Right renal cortex interstitium (tissue), 3 donors: ENCODE measurements around the gene CNOT2. TPM values are rescaled to one million over a fixed set of nuclear protein-coding genes. Genes with fewer than 3 reads are reported as not detected.

ENCODE experiments used
- DNase-seq, 3 donors: peaks; one replicate each; pipeline ENCODE4 v3.0.0-alpha.2; 2013; ENCODE audit warnings: low read depth in 3 of 3, low spot score in 2 of 3
- polyA plus RNA-seq, 3 donors: library from polyadenylated mRNA; unstranded; fragments of 120-200 nt; gene quantifications; one replicate each; pipeline ENCODE4 v1.2.1, GENCODE V29; 2013; ENCODE audit not compliant: insufficient read length in 3 of 3

CNOT2 gene
- polyA plus RNA-seq, result 100 to 1,000 TPM; 133 to 155 (median 148) TPM

- peak; percentile 86 to 90 (median 87) for DNase-seq
These were observed at the start of gene CNOT2 for GRCh38 chr12:70242695-70243509. Gene CNOT2 (plus strand): TSS chr12:70243433. CDS start chr12:70278227, 34,794 bp downstream.

- DNase-seq, result no peak
These were observed 49.2 kb upstream of the CNOT2 start for GRCh38 chr12:70194076-70194475.

- no peak for DNase-seq
These were observed 46.4 kb upstream of the CNOT2 start for GRCh38 chr12:70196811-70197281.

GRCh38 chr12:70197345-70197744 is 45.9 kb upstream of the CNOT2 start:
- DNase-seq, result no peak

- no peak for DNase-seq
These were observed 29.5 kb upstream of the CNOT2 start for GRCh38 chr12:70213707-70214106.

GRCh38 chr12:70214972-70215617 is 28.1 kb upstream of the CNOT2 start:
- no peak for DNase-seq

- no peak for DNase-seq
These were observed 25.8 kb upstream of the CNOT2 start for GRCh38 chr12:70217416-70217815.

GRCh38 chr12:70221626-70222025 is 21.6 kb upstream of the CNOT2 start:
- DNase-seq, result no peak

GRCh38 chr12:70227911-70228310 is 15.3 kb upstream of the CNOT2 start:
- DNase-seq, result no peak

GRCh38 chr12:70230934-70231606 is 12.2 kb upstream of the CNOT2 start:
- no peak for DNase-seq

GRCh38 chr12:70236990-70237389 is 6.2 kb upstream of the CNOT2 start:
- no peak for DNase-seq

- DNase-seq, result no peak
These were observed 2.6 kb upstream of the CNOT2 start for GRCh38 chr12:70240673-70241072.

- DNase-seq, result no peak
These were observed 1.4 kb upstream of the CNOT2 start for GRCh38 chr12:70241845-70242244.

- peak; percentile 47 to 70 (median 67) for DNase-seq
These were observed 508 bp downstream of the CNOT2 start for GRCh38 chr12:70243510-70244371.

- no peak for DNase-seq
These were observed 1.2 kb downstream of the CNOT2 start for GRCh38 chr12:70244409-70244808.

GRCh38 chr12:70245458-70245857 is 2.2 kb downstream of the CNOT2 start:
- DNase-seq, result no peak

- DNase-seq, result no peak
These were observed 3.3 kb downstream of the CNOT2 start for GRCh38 chr12:70246580-70246979.

GRCh38 chr12:70247653-70248199 is 4.5 kb downstream of the CNOT2 start:
- no peak for DNase-seq

- no peak for DNase-seq
These were observed 5.6 kb downstream of the CNOT2 start for GRCh38 chr12:70248876-70249275.

- no peak for DNase-seq
These were observed 6.7 kb downstream of the CNOT2 start for GRCh38 chr12:70249903-70250302.
